ENCODE results near the gene MT1M.
"Not testable (repeated sequence)": the region's sequence is repeated elsewhere in the genome, so short reads cannot be mapped to it uniquely, and the experiment has no call there.

Gene MT1M

DNA sequence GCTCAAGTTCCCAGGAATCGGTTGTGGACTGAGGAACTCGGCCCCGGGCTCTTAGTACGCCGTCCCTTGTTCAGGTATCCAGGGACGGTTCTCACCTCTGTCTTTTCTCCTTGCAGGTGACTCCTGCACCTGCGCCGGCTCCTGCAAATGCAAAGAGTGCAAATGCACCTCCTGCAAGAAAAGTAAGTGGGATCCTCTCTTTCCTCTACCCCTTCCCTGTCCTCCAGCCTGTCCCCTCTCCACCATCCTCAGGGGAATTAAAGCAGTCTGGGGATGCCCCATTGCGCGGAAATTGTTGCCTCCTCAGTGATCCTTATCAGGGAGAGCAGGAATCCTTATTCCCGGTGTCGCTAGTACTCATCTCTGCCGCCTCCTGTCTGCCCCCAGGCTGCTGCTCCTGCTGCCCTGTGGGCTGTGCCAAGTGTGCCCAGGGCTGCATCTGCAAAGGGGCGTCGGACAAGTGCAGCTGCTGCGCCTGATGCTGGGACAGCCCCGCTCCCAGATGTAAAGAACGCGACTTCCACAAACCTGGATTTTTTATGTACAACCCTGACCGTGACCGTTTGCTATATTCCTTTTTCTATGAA lies 23.5 kb upstream of the MT1M start:
- DNase-seq: no peak

DNA sequence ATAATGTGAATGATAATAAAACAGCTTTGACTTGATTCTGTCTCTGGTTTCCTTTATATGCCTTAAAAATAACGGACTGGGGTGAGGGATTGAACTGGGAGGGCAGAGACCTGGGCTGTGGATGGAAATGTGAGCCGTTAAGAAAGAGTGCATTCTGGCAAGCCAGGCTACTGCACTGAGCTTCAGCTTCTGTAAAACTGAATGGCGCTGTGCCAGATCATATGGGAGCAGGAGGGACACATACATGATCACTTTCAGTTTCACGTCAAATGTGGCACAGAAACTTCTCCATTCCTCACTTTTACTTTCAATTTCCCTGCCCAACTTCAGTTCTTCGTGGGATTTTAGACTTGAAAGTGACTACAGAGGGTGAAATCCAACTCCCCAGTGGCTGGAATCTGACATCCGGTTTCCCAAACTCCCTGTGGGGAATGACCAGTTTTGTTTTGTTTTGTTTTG lies 23.0 kb upstream of the MT1M start:
- peak; percentile 60 for DNase-seq

DNA sequence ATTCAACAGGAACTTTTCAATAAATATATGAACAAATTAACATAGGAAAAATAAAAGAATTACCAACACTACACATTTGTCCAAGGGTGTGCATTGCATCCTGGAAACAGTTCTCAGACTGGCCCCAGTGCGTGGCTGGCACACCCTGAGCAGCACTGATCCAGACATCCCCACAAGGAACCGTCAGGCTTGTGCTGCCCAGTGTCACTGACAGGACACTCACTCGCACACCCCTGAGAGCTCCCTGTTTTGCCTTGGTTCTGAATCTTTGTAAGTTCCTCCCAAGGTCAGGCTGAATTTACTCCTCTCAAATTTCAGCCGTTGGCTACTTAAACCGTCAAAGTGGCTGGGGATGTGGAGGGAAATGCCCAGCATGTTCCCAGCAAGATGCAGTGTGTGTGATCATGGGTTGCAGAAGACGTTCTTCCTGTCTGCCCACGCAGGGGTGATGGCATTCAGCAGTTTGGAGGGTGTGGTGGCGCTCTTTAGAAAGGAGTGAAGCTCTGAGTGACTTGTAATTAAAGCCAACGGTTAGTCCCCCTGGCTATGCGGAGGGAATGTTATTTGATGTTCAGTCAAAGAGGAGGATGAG lies 22.3 kb upstream of the MT1M start:
- DNase-seq: no peak

DNA sequence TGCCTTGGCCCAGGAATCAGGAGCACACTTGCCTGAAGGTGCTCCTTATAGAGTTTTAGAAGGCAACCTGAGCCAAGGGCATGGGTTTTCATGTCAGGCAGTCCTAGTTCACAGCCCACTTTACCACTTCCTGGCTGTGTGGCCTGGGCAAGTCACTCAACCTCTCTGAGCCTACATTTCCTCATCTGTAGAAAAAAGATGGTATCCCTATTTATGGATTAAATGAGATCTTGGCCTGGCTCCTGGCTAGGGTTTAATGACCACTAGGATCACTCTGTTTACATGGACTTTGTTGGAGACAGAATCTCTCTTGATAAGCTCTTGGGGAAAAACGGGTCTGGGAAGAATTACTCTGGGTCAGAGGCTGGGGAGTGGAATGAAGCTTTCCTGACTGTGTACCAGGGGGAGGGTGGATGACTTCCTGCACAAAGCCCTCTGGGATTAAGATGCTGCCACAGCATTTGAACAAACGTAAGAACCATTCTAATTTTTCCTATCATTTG lies 21.8 kb upstream of the MT1M start:
- DNase-seq: no peak

DNA sequence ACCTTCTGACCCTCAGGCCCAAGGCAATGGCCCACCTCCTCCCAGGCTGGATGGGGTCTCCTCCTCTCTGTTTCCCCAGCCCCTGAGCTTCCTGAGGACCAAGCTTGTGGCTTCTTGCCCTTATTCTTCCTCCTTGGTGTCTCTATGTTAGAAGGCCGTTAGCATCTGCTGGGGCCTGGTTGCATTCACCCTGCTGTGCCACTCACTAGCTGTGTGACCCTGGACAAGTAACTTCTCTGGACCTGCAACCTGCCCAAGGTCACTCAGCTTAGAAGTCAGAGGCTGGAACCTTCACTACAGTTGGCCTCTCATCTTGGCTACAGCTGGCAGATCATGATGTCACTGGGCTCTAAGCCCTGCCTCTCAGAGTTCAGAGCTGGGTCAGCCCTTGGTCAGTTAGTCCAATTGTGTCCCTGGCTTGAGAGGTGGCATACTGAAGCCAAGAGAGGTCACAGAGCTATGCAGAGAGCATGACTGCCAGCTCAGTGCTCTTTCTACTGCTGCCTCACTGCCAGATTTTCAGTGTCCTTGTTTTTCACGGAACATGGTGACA lies 21.1 kb upstream of the MT1M start:
- DNase-seq: no peak

DNA sequence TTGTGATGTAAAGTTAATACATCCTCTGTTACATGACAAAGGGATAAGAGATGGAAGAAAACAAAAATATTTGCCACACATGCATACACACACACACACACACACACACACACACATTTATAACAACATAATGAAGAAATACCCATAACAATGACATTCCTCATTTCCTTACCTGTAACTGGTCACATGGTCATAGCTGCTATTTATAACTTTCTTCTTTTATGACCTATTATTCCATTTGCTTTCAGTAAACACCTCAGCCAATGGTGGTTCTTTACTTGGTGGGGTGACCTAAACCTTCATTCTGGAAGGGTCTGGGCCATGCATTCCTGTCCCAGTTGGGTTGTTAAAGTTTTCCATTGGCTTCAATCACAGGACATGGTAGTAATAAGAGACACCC lies 18.8 kb upstream of the MT1M start:
- no peak for DNase-seq

DNA sequence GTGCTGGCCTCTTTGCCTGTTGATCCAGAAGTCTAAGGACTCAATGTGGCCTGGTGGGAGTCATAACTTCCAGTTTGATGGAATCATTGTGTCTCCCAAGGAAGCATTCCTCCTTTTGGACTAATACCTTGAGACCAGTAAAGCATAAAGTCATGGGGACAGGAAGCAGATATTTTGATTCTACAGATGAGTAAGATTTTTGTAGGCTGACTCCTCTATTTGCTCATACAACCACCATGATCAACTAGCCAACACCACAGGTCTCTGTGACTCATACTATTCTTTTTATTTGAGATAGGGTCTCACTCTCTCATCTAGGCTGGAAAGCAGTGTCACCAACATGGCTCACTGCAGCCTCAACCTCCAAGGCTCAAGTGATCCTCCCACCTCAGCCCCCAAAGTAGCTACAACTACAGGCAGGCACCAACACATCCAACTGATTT lies 17.9 kb upstream of the MT1M start:
- no peak for DNase-seq

DNA sequence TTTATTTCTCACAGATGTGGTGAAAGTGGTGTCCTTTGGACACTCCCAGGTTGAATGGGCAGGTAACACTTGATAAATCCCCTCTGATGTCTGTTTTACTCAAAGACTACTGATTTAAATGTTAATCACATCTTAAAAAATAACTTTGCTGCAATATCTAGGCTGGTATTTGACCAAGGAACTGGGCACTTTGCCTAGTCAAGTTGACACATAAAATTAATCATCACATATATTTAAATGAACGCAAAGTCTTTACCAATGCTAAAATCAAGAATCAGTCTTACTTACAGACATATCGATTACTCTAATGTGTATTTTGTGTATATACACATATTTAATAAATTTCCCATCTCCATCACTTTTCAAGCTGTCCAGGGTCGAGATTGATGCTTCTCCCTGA lies 17.1 kb upstream of the MT1M start:
- DNase-seq: no peak

DNA sequence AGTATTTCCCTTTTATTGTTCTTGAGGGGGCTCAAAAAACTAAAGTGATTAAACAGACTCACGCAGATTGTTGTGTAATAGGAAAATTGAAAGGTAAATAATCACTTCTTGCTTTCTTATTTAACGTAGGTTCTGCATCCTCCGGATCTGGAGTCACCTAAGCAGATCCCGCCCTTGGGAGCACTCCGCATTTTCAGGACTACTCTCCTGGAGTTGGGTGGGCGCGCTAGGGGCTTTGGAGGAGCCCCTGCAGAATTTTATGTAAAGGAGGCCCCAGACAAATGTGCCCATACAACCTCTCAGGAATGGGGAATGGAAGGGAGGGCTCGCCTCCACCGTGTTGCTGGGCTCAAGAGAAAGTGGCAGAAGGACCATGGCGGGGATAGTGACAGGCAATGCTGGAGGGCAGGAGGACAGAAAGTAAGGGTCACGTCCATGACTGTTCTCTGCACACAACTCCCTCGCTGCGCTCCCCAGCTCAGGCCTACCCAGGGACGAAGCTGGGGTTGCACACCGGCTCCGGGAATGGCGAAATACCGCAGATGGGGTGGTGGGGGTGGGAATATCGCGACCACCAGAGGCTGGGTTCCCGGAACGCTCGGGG lies 15.7 kb upstream of the MT1M start:
- no peak for DNase-seq

DNA sequence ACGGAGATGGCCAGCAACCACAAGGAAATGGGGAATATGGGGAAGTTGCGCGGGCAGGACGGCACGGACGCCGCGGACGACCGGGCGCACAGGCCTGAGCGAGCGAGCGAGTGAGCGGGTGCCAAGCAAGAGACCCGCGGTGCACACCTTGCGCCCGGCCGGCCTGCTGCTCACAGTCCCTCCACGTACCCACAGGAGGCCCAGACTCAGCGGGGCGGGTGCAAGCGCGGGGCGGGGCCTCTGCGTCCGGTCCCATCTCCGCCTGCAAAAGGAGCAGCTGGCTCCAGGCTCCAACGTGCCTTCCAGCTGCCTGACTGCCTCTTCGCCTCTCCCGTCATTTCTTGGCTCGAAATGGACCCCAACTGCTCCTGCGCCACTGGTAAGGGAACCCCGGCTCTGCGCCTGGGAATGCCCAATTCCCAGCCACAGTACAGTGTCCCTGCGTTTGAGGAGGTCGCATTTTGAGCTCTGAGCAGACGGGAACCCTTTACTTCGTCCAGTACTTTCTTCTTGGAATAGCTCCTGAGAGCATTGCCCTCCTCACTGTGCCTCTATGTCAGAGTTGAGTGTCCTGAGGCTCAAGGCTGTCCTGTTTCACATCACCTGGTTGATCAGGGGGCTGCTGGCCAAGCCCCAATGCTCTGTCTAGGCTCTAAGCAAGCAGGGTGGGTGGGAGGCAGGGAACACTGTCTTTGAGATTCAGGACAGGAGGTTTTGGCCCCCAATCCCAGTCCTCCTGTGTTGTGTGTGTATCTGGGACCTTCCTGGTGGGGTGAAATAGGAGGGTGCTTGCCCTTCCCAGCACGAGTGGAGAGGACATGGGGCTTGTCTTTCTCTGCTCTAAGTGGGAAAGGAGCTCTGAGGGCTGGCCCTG lies 15.0 kb upstream of the MT1M start:
- DNase-seq: peak; percentile 61

DNA sequence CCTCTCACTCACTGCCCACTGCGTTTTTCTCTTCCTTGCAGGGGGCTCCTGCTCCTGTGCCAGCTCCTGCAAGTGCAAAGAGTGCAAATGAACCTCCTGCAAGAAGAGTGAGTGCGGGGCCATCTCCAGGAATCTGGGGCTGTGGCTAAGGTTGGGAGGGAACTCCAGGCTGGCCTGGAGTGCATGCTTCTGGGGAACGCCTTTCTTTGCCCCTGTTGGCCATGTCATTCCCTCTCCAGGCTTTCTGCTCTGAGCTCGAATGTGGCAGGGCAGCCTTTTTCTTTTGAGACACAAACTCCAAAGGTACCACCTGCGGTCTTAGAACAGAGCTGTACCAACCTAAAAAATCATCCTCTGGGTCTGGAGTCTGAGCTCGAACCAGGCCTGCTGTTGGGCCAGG lies 14.3 kb upstream of the MT1M start:
- DNase-seq: no peak

DNA sequence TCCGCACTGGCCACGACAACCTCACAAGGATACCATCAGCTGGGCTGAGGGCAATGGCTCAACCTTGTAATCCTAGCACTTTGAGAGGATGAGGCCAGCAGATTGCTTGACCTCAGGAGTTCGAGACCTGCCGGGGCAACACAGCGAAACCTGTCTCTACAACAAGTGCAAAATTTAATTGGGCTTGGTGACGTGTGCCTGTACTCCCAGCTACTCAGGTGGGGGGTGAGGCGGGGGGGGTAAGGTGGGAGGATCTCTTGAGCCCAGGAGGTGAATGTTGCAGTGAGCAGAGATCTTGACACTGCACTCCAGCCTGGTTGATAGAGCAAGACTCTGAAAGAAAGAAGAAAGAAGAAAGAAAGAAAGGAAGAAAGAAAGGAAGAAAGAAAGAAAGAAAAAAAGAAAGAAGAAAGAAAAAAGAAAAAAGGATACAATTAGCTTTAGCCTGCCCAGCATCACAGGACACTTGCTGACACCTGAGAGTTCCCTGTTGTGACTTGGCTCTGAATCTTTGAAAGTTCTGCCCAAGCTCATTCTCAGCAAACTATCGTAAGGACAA lies 12.0 kb upstream of the MT1M start:
- DNase-seq: no peak

DNA sequence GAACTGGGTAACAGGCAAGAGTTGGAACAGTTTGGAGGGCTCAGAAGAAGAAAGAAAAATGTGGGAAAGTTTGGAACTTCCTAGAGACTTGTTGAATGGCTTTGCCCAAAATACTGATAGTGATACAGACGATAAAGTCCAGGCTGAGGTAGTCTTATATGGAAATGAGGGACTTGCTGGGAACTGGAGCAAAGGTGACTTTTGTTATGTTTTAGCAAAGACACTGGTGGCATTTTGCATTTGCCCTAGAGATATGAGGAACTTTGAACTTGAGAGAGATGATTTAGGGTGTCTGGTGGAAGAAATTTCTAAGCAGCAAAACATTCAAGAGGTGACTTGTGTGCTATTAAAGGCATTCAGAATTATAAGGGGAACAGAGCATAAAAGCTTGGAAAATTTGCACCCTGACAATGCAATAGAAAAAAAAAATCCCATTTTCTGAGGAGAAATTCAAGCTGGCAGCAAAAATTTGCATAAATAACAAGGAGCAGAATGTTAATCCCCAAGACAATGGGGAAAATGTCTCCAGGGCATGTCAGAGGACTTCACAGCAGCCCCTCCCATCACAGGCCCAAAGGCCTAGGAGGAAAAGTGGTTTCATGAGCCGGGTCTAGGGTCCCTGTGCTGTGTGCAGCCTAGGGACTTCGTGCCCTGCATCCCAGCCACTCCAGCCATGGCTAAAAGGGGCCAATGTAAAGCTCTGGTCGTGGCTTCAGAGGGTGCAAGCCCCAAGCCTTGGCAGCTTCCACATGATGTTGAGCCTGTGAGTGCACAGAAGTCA lies 10.6 kb upstream of the MT1M start:
- DNase-seq: not testable (repeated sequence)

DNA sequence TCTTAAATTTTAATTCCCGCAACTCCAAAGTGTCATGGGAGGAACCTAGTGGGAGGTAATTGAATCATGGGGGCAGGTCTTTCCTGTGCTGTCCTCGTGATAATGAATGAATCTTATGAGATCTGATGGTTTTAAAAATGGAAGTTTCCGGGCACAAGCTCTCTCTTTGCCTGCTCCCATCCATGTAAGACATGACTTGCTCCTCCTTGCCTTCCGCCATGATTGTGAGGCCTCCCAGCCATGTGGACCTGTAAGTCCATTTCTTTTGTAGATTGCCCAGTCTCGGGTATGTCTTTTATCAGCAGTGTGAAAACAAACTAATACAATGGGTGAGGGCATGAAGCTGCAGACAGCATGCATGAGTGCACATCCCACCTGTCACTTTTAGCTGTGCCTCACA lies 9.3 kb upstream of the MT1M start:
- not testable (repeated sequence) for DNase-seq

DNA sequence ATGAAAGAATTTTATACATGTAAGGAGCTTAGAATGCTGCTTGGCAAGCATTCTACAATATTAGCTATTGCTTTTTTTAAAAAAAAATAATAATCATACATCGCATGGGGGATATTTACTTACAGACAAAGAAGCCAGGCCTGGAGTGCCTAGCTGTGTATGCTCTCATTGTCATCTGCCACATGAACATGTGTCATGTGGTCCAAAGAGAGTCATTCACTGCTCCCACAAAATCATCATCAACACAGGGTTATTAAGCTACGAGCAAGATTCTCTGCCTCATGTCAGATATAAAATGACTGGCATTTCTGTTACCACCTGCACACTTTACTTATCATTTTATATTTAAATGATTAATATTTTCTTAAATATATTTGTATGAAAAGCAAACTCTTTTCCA lies 8.8 kb upstream of the MT1M start:
- DNase-seq: no peak

DNA sequence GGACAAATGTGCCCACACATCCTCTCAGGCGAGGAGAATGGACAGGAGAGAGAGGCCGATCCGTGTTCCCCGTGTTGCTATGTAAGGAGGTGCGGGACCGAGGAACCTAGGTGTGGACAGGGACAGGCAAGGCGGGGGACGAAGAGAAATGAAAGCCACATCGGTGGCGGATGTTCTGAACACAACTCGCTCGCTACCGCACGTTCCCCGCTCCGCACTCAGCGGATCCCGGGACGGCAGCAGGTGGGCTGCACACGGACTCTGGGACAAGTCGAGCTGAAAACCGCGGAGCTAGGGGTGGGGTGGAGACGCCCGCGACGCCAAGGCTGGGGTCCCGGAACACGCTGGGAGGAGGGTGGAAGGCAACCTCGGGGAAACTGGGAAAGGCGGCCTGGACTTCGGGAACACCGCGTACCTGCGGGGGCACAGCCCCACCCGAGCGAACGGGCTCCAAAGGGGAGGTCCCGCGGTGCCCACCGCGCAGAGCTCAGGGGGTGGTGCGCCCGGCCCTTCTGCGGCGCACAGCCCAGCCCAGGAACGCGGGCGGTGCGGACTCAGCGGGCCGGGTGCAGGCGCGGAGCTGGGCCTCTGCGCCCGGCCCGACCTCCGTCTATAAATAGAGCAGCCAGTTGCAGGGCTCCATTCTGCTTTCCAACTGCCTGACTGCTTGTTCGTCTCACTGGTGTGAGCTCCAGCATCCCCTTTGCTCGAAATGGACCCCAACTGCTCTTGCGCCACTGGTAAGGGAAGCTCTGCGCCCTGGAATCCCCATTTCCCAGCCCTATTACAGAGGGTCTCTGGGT lies 7.1 kb upstream of the MT1M start, which contains the start of gene MT1E:
Gene MT1E, plus strand, starts transcription at position 642 of the 803 bp plus-strand sequence. Its CDS starts 71 bp downstream, at position 713.
- peak; percentile 72 for DNase-seq

DNA sequence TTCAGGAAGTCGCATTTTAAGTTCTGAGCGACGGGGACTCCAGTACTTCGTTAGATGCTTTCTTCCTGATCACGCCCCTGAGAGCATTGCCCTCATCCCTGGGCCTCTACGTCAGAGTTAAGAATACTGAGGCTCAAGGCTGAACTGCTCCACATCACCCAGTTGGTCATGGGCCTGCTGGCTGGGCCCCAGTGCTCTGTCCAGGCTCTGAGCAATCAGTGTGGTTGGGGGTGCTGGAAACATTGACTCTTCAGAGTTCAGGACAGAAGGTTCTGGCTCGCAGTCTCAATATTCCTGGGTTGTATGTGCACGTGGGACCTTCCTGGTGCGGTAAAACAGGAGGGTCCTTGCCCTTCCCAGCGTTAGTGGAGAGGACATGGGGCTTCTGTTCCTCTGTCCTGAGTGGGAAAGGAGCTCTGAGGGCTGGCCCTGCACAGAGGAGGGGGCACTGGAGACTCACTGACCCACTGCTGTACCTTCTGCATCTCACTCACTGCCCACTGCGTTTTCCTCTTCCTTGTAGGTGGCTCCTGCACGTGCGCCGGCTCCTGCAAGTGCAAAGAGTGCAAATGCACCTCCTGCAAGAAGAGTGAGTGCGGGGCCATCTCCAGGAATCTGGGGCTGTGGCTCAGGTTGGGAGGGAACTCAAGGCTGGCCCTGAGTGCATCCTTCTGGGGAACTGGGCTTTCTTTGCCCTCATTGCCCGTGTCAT lies 6.4 kb upstream of the MT1M start:
- DNase-seq: no peak

DNA sequence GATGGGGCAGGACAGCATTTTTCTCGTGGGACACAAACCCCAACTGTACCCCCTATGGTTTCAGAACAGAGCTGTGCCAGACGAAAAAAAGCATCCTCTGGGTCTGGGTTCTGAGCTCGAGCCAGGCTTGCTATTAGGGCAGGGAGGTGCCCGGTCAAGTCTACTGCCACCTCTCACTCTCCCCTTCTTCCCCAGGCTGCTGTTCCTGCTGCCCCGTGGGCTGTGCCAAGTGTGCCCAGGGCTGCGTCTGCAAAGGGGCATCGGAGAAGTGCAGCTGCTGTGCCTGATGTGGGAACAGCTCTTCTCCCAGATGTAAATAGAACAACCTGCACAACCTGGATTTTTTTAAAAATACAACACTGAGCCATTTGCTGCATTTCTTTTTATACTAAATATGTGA lies 5.8 kb upstream of the MT1M start:
- no peak for DNase-seq

DNA sequence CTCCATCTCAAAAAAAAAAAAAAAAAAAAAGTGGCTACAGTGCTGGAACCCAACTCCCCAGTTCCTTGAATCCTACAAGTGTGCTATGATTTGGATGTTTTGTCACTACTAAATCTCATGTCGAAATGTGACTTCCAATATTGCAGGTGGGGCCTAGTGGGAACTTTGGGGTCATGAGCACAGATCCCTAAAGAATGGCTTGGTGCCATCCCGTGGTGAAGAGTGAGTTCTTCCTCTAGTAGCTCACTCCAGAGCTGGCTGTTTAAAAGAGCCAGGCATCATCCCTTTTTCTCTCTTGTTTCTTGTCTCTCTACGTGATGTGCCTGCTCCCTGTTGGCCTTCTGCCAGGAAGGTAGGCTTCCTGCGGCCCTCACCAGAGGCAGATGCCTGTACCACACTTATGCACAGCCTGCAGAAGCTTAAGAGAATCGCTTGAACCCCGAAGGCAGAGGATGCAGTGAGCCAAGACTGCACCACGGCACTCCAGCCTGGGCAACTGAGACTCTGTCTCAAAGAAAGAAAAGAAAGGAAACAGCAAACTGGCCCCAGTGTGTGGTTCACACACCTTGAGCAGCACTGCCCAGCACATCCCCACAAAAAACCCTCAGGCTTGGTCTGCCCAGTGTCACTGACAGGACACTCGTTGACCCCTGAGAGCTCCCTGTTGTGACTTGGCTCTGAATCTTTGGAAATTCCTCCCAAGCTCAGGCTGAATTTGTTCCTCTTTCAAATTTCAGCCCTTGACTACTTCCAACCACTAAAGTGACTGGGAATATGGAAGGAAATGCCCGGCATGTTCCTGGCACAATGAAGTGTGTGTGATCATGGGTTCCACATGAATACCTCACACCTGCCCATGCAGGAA lies 3.7 kb upstream of the MT1M start:
- no peak for DNase-seq
